Amygdala (tissue), 56 donors: Measurements from ENCODE around the gene SRCIN1.
"Not testable (repeated sequence)": the region's sequence is repeated elsewhere in the genome, so short reads cannot be mapped to it uniquely, and the experiment has no call there.

Experiments used
- DNase-seq, 56 donors: peaks; one replicate each; lab custom pipeline; 2025; lab: John Stamatoyannopoulos, UW

Gene SRCIN1

GRCh38 chr17:38605841-38606645 is at the start of gene SRCIN1:
Gene SRCIN1 (minus strand): TSS chr17:38605952. CDS start chr17:38605705, 247 bp downstream.
- DNase-seq: peak in 39 of 56 donors; percentile 20 to 85 (median 63)

GRCh38 chr17:38654411-38655398 is 49.0 kb upstream of the SRCIN1 start:
- DNase-seq: no peak

GRCh38 chr17:38653679-38654078 is 47.9 kb upstream of the SRCIN1 start:
- DNase-seq: no peak

GRCh38 chr17:38653230-38653629 is 47.5 kb upstream of the SRCIN1 start:
- no peak for DNase-seq

GRCh38 chr17:38650653-38651173 is 45.0 kb upstream of the SRCIN1 start:
- not testable (repeated sequence) for DNase-seq

GRCh38 chr17:38637951-38638350 is 32.2 kb upstream of the SRCIN1 start:
- no peak for DNase-seq

GRCh38 chr17:38636054-38636453 is 30.3 kb upstream of the SRCIN1 start:
- DNase-seq: no peak

GRCh38 chr17:38632334-38632733 is 26.6 kb upstream of the SRCIN1 start:
- no peak for DNase-seq

GRCh38 chr17:38628441-38628840 is 22.7 kb upstream of the SRCIN1 start:
- DNase-seq: no peak

- DNase-seq: no peak
These were observed 22.2 kb upstream of the SRCIN1 start for GRCh38 chr17:38627957-38628356.

GRCh38 chr17:38626606-38627226 is 21.0 kb upstream of the SRCIN1 start:
- DNase-seq: not testable (repeated sequence)

- DNase-seq: no peak
These were observed 19.7 kb upstream of the SRCIN1 start for GRCh38 chr17:38625482-38625881.

- not testable (repeated sequence) for DNase-seq
These were observed 19.1 kb upstream of the SRCIN1 start for GRCh38 chr17:38624782-38625355.

GRCh38 chr17:38621538-38621937 is 15.8 kb upstream of the SRCIN1 start:
- no peak for DNase-seq

- DNase-seq: no peak
These were observed 15.0 kb upstream of the SRCIN1 start for GRCh38 chr17:38620551-38621277.

- no peak for DNase-seq
These were observed 14.3 kb upstream of the SRCIN1 start for GRCh38 chr17:38619937-38620550.

GRCh38 chr17:38619451-38619795 is 13.7 kb upstream of the SRCIN1 start:
- DNase-seq: no peak

GRCh38 chr17:38617967-38618760 is 12.4 kb upstream of the SRCIN1 start:
- no peak for DNase-seq
